CD4-positive, CD25-positive, alpha-beta regulatory T cell (primary cell): ENCODE measurements around the gene CCDC122. TPM values are rescaled to one million over a fixed set of nuclear protein-coding genes. Genes with fewer than 3 reads are reported as not detected.
"Not testable (repeated sequence)": the region's sequence is repeated elsewhere in the genome, so short reads cannot be mapped to it uniquely, and the experiment has no call there.

Experiments
- ATAC-seq, 2 donors: fragments of 150-1000 bp; cut with Tn5 transposase; one replicate each; pipeline ENCODE4 v1.10.0; 2021; ENCODE audit warnings: low read depth in 2 of 2, moderate number of reproducible peaks in 2 of 2, moderate library complexity in 1 of 2
- DNase-seq, 3 donors: peaks; one replicate each; pipeline versions ENCODE4 v3.0.0 to v3.0.0-alpha.2; 2012 to 2022; ENCODE audit warnings: mixed read lengths in 1 of 3
- H3K27ac ChIP-seq: one replicate; pipeline ENCODE4 v1.7.0; 2013; ENCODE audit warnings: mild to moderate bottlenecking, low read length; ENCODE audit not compliant: insufficient read depth, poor library complexity, severe bottlenecking
- H3K27me3 ChIP-seq: one replicate; pipeline ENCODE4 v1.7.0; 2013; ENCODE audit warnings: low read length; ENCODE audit not compliant: control insufficient read depth, insufficient read depth
- H3K36me3 ChIP-seq: one replicate; pipeline ENCODE4 v1.7.0; 2013; ENCODE audit warnings: mild to moderate bottlenecking, low read length, moderate library complexity; ENCODE audit not compliant: control insufficient read depth, insufficient read depth
- H3K4me1 ChIP-seq: 2 replicates; pipeline ENCODE4 v1.7.0; 2013; ENCODE audit warnings: mild to moderate bottlenecking, low read length; ENCODE audit not compliant: insufficient read depth, control insufficient read depth, poor library complexity, severe bottlenecking
- H3K4me3 ChIP-seq: one replicate; pipeline ENCODE4 v1.7.0; 2013; ENCODE audit warnings: low read depth, mild to moderate bottlenecking, low read length, moderate library complexity
- H3K9me3 ChIP-seq, 2 experiments: 1 replicate in 1 of 2; 2 replicates in 1 of 2; pipeline ENCODE4 v1.7.0; 2013; ENCODE audit warnings: low read length in 2 of 2, mild to moderate bottlenecking in 1 of 2, moderate library complexity in 1 of 2; ENCODE audit not compliant: control insufficient read depth in 2 of 2
- H3K27ac Mint-ChIP-seq, 3 donors: one replicate each; pipeline ENCODE4 v1.8.0; 2020 to 2022; ENCODE audit warnings: mild to moderate bottlenecking in 3 of 3, mixed read lengths in 3 of 3, moderate library complexity in 2 of 3
- H3K27me3 Mint-ChIP-seq: one replicate; pipeline ENCODE4 v1.8.0; 2022; ENCODE audit warnings: mild to moderate bottlenecking, mixed read lengths
- H3K36me3 Mint-ChIP-seq: one replicate; pipeline ENCODE4 v1.8.0; 2020; ENCODE audit warnings: mixed read lengths
- H3K4me1 Mint-ChIP-seq, 4 donors: one replicate each; pipeline ENCODE4 v1.8.0; 2020 to 2022; ENCODE audit warnings: mixed read lengths in 4 of 4, mild to moderate bottlenecking in 1 of 4
- H3K4me3 Mint-ChIP-seq, 4 donors: one replicate each; pipeline ENCODE4 v1.8.0; 2020 to 2022; ENCODE audit warnings: mild to moderate bottlenecking in 4 of 4, mixed read lengths in 4 of 4, moderate library complexity in 3 of 4
- H3K9me3 Mint-ChIP-seq, 7 donors: one replicate each; pipeline ENCODE4 v1.8.0; 2020 to 2022; ENCODE audit warnings: mixed read lengths in 7 of 7, mild to moderate bottlenecking in 3 of 7, moderate library complexity in 2 of 7
- polyA plus RNA-seq, 4 donors: library from polyadenylated mRNA; unstranded; fragments of 300-500 nt; fragmentation: Illumina TruSeq; gene quantifications; one replicate each; pipeline ENCODE4 v1.2.3, GENCODE V29; 2021
- total RNA-seq: library from RNA; stranded (reverse); gene quantifications from one replicate; pipeline ENCODE4 v1.2.3, GENCODE V29; 2022

CCDC122 gene
- total and polyA plus RNA-seq, 5 donors from 2014 or later, result 0.63 to 4.3 (median 3.8) TPM

- H3K4me1 Mint-ChIP-seq, result no peaks in the 10 kb centered on the region
- DNase-seq, result no peak
- Histone ChIP-seq H3K36me3 (no peaks in the 10 kb centered on the region), H3K4me1 (no peaks in the 10 kb centered on the region), H3K27ac (no peak overlapping the region), H3K4me3 (no peak overlapping the region), H3K9me3 (peaks cover 11 to 16% of the 10 kb centered on the region in 2 experiments), H3K27me3 (no peaks in the 10 kb centered on the region)
- no peak overlapping the region for H3K27ac Mint-ChIP-seq
- H3K36me3 Mint-ChIP-seq, result no peaks in the 10 kb centered on the region
- no peak for ATAC-seq
- no peak overlapping the region for H3K4me3 Mint-ChIP-seq
- peaks cover 0 to 22% (median 8%) of the 10 kb centered on the region in 7 donors for H3K9me3 Mint-ChIP-seq
- no peaks in the 10 kb centered on the region for H3K27me3 Mint-ChIP-seq
Measured at GRCh38 chr13:43846496-43847158, 32.9 kb downstream of the CCDC122 start.

GRCh38 chr13:43838909-43839308 is 40.6 kb downstream of the CCDC122 start:
- Histone ChIP-seq H3K36me3 (no peaks in the 10 kb centered on the region), H3K27me3 (no peaks in the 10 kb centered on the region), H3K9me3 (no peaks in the 10 kb centered on the region), H3K4me1 (no peaks in the 10 kb centered on the region), H3K4me3 (no peak overlapping the region), H3K27ac (no peak overlapping the region)
- no peak for ATAC-seq
- no peaks in the 10 kb centered on the region for H3K4me1 Mint-ChIP-seq
- DNase-seq, result no peak
- H3K4me3 Mint-ChIP-seq, result no peak overlapping the region
- peaks cover 0 to 6% (median 5%) of the 10 kb centered on the region in 7 donors for H3K9me3 Mint-ChIP-seq
- H3K36me3 Mint-ChIP-seq, result no peaks in the 10 kb centered on the region
- H3K27ac Mint-ChIP-seq, result no peak overlapping the region
- peaks cover 7% of the 10 kb centered on the region for H3K27me3 Mint-ChIP-seq

GRCh38 chr13:43835701-43836100 is 43.8 kb downstream of the CCDC122 start:
- no peak overlapping the region for H3K27ac Mint-ChIP-seq
- Histone ChIP-seq H3K4me1 (no peaks in the 10 kb centered on the region), H3K27ac (no peak overlapping the region), H3K36me3 (no peaks in the 10 kb centered on the region), H3K4me3 (no peak overlapping the region), H3K27me3 (no peaks in the 10 kb centered on the region), H3K9me3 (no peaks in the 10 kb centered on the region)
- no peak for ATAC-seq
- no peak for DNase-seq
- peaks cover 12% of the 10 kb centered on the region for H3K27me3 Mint-ChIP-seq
- no peak overlapping the region for H3K4me3 Mint-ChIP-seq
- H3K9me3 Mint-ChIP-seq, result peaks cover 0 to 3% (median 0%) of the 10 kb centered on the region in 7 donors
- no peaks in the 10 kb centered on the region for H3K36me3 Mint-ChIP-seq
- no peaks in the 10 kb centered on the region for H3K4me1 Mint-ChIP-seq

DNA sequence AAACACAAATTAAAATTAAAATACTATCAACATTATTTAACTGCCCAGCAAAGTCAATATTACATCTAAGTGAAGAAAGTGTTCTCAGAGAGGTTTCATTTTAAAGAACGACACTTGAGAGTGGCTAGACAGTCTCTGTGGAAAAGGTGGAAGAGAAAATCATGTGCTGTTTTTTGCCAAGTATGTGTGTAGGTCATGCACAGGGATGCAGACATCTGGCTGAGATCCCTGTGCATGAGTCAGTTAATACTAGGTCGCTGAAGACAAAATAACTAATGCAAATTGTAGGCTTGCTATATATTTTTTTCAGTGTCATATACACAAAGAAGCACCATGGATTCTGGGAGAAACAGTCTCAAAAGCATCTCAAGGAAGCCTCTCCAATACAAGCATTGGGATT is 48.5 kb downstream of the CCDC122 start:
- ATAC-seq, result no peak
- Mint-ChIP-seq H3K27me3 (peaks cover 5% of the 10 kb centered on the region), H3K36me3 (no peaks in the 10 kb centered on the region), H3K4me1 (no peaks in the 10 kb centered on the region), H3K4me3 (no peak overlapping the region), H3K9me3 (peaks cover 0 to 2% (median 0%) of the 10 kb centered on the region in 7 donors), H3K27ac (no peak overlapping the region)
- H3K27me3 ChIP-seq, result no peaks in the 10 kb centered on the region
- no peaks in the 10 kb centered on the region for H3K36me3 ChIP-seq
- H3K27ac ChIP-seq, result no peak overlapping the region
- no peaks in the 10 kb centered on the region for H3K9me3 ChIP-seq
- no peak for DNase-seq
- H3K4me1 ChIP-seq, result no peaks in the 10 kb centered on the region
- no peak overlapping the region for H3K4me3 ChIP-seq

- Mint-ChIP-seq H3K27me3 (peaks cover 5% of the 10 kb centered on the region), H3K4me3 (no peak overlapping the region), H3K27ac (no peak overlapping the region), H3K4me1 (no peaks in the 10 kb centered on the region), H3K36me3 (no peaks in the 10 kb centered on the region), H3K9me3 (peaks cover 0 to 2% (median 0%) of the 10 kb centered on the region in 7 donors)
- Histone ChIP-seq H3K4me1 (no peaks in the 10 kb centered on the region), H3K27me3 (no peaks in the 10 kb centered on the region), H3K4me3 (no peak overlapping the region), H3K9me3 (no peaks in the 10 kb centered on the region), H3K36me3 (no peaks in the 10 kb centered on the region), H3K27ac (no peak overlapping the region)
- no peak for DNase-seq
- no peak for ATAC-seq
Measured at GRCh38 chr13:43830497-43830881, 49.1 kb downstream of the CCDC122 start.

GRCh38 chr13:43824656-43825055 is 54.9 kb downstream of the CCDC122 start:
- not testable (repeated sequence) for DNase-seq, H3K27me3 Mint-ChIP-seq, H3K9me3 Mint-ChIP-seq, H3K9me3 ChIP-seq, H3K27me3 ChIP-seq, H3K27ac ChIP-seq, ATAC-seq, H3K4me3 ChIP-seq, H3K36me3 Mint-ChIP-seq, H3K4me3 Mint-ChIP-seq, H3K27ac Mint-ChIP-seq, H3K4me1 ChIP-seq, H3K4me1 Mint-ChIP-seq, H3K36me3 ChIP-seq

DNA sequence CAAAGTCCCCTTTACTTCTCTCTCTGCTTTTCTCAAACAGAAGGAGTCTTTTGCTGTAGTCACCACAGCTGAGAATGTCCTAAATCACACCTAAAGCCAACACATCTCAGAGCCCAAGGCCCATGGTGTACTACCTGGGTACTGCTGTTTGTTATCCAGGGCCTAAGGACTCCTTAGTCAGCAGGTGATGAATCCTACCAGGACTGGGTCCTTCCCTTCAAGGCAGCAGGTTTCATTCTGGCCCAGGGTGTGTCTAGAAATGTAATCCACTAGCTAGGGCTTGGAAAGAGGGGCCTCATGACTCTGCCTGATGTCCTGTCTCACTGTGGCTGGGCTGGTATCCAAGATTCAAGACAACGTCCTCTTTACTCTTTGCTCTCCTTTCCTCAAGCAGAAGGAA is 56.6 kb downstream of the CCDC122 start:
- H3K4me1 ChIP-seq, result no peaks in the 10 kb centered on the region
- peaks cover 4% of the 10 kb centered on the region for H3K27me3 Mint-ChIP-seq
- no peaks in the 10 kb centered on the region for H3K4me1 Mint-ChIP-seq
- no peaks in the 10 kb centered on the region for H3K36me3 ChIP-seq
- H3K4me3 ChIP-seq, result no peak overlapping the region
- peaks cover 0 to 4% (median 0%) of the 10 kb centered on the region in 7 donors for H3K9me3 Mint-ChIP-seq
- no peak for ATAC-seq
- H3K4me3 Mint-ChIP-seq, result no peak overlapping the region
- H3K36me3 Mint-ChIP-seq, result no peaks in the 10 kb centered on the region
- no peak overlapping the region for H3K27ac Mint-ChIP-seq
- DNase-seq, result no peak
- no peak overlapping the region for H3K27ac ChIP-seq
- no peaks in the 10 kb centered on the region for H3K27me3 ChIP-seq
- no peaks in the 10 kb centered on the region for H3K9me3 ChIP-seq

DNA sequence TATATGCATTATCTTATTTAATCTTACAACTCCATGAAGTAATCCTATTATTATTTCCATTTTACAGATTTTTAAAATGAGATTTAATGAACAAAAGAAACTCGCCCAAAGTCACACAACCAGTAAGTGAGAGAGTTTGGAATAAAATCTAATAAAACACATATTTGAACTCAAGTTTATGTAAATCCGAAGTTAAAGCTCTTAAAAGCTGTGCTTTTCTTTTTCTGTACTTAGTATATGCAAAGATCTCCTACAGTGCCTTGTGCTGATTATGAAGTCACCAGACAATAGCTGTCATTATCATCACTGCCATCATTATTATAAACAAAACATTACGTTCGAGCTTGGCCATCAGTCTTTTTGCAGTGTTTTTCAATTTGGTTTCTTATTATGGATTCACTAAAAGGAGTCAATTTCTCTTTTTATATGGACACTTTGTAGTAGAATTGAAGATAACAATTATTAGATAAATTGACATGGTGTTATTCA is 63.1 kb downstream of the CCDC122 start:
- Mint-ChIP-seq H3K36me3 (no peaks in the 10 kb centered on the region), H3K27me3 (peaks cover 33% of the 10 kb centered on the region)

More for the DNA sequence above, 63.1 kb downstream of the CCDC122 start:
- H3K4me1 Mint-ChIP-seq, result no peaks in the 10 kb centered on the region
- no peak for ATAC-seq
- Histone ChIP-seq H3K27me3 (peaks cover 12% of the 10 kb centered on the region), H3K36me3 (no peaks in the 10 kb centered on the region), H3K9me3 (no peaks in the 10 kb centered on the region), H3K27ac (no peak overlapping the region), H3K4me1 (no peaks in the 10 kb centered on the region), H3K4me3 (no peak overlapping the region)
- H3K9me3 Mint-ChIP-seq, result peaks cover 0 to 4% (median 0%) of the 10 kb centered on the region in 7 donors
- H3K4me3 Mint-ChIP-seq, result no peak overlapping the region
- DNase-seq, result no peak
- no peak overlapping the region for H3K27ac Mint-ChIP-seq
